WTC11 (cell line): ENCODE data around the gene CTNNBIP1. TPM values are rescaled to one million over a fixed set of nuclear protein-coding genes. Genes with fewer than 3 reads are reported as not detected.
A peak's percentile ranks its signal among the peaks of the same experiment; 100 is the strongest.

ENCODE experiments used
- ATAC-seq: fragments of 200-7000 bp; cut with Tn5 transposase; 2 replicates; pipeline ENCODE4 v1.10.0; 2021; ENCODE audit warnings: mild to moderate bottlenecking, moderate library complexity
- CTCF ChIA-PET: fragments of 300-600 bp; sonication (Branson Sonifier 250); formaldehyde crosslinking; loops from one replicate; lab custom pipeline; 2021; ENCODE audit warnings: antibody characterized with exemption; lab: Charles Lee
- POLR2A ChIA-PET: fragments of 350-600 bp; sonication (Branson Sonifier 250); formaldehyde crosslinking; loops from one replicate; lab custom pipeline; 2021; ENCODE audit warnings: antibody characterized with exemption; lab: Charles Lee
- DNase-seq: peaks from one replicate; pipeline ENCODE4 v3.0.0; 2021; ENCODE audit warnings: low spot score
- H3K27ac Mint-ChIP-seq: 2 replicates; pipeline ENCODE4 v1.8.0; 2021; ENCODE audit warnings: mixed read lengths
- H3K27me3 Mint-ChIP-seq: 2 replicates; pipeline ENCODE4 v1.8.0; 2021; ENCODE audit warnings: low read depth, mild to moderate bottlenecking, moderate library complexity, mixed read lengths
- H3K36me3 Mint-ChIP-seq: 2 replicates; pipeline ENCODE4 v1.8.0; 2021; ENCODE audit warnings: mixed read lengths
- H3K4me1 Mint-ChIP-seq: 2 replicates; pipeline ENCODE4 v1.8.0; 2022; ENCODE audit warnings: mixed read lengths
- H3K4me3 Mint-ChIP-seq: 2 replicates; pipeline ENCODE4 v1.8.0; 2021; ENCODE audit warnings: mild to moderate bottlenecking, moderate library complexity, mixed read lengths
- H3K9me3 Mint-ChIP-seq: 2 replicates; pipeline ENCODE4 v1.8.0; 2021; ENCODE audit warnings: mixed read lengths
- CREB1 ChIP-seq: sonication (generic); formaldehyde crosslinking; IDR thresholded peaks from 2 replicates; pipeline ENCODE4 v1.8.0; 2023; ENCODE audit warnings: mild to moderate bottlenecking, missing genetic modification reagents
- CTCF ChIP-seq: fragments of 200-600 bp; IDR thresholded peaks from 2 replicates; pipeline ENCODE4 v1.8.0; 2022; ENCODE audit warnings: antibody characterized with exemption
- E2F1 ChIP-seq: sonication (generic); formaldehyde crosslinking; IDR thresholded peaks from 2 replicates; pipeline ENCODE4 v1.8.0; 2022; ENCODE audit warnings: mild to moderate bottlenecking, missing genetic modification reagents
- ELF4 ChIP-seq: sonication (generic); formaldehyde crosslinking; IDR thresholded peaks from 2 replicates; pipeline ENCODE4 v1.8.1; 2022; ENCODE audit warnings: low read depth, mild to moderate bottlenecking, moderate library complexity, missing genetic modification reagents
- ESRRA ChIP-seq: sonication (generic); formaldehyde crosslinking; IDR thresholded peaks from 2 replicates; pipeline ENCODE4 v1.8.1; 2022; ENCODE audit warnings: mild to moderate bottlenecking, missing genetic modification reagents, borderline replicate concordance
- FOXJ3 ChIP-seq: sonication (generic); formaldehyde crosslinking; IDR thresholded peaks from 2 replicates; pipeline ENCODE4 v1.9.0; 2021; ENCODE audit warnings: missing genetic modification reagents, mild to moderate bottlenecking, borderline replicate concordance
- FOXK1 ChIP-seq: sonication (generic); formaldehyde crosslinking; IDR thresholded peaks from 2 replicates; pipeline ENCODE4 v1.8.0; 2022; ENCODE audit warnings: mild to moderate bottlenecking, moderate library complexity, missing genetic modification reagents
- GRHL2 ChIP-seq: fragments of 250-450 bp; sonication (Bioruptor Pico); IDR thresholded peaks from 2 replicates; pipeline ENCODE4 v1.8.0; 2022; ENCODE audit warnings: mild to moderate bottlenecking, moderate library complexity; ENCODE audit not compliant: insufficient replicate concordance, severe bottlenecking
- HMGXB4 ChIP-seq: sonication (generic); formaldehyde crosslinking; IDR thresholded peaks from 2 replicates; pipeline ENCODE4 v1.8.1; 2023; ENCODE audit warnings: mild to moderate bottlenecking, moderate library complexity, missing genetic modification reagents
- JUN ChIP-seq: sonication (generic); formaldehyde crosslinking; IDR thresholded peaks from 2 replicates; pipeline ENCODE4 v1.8.0; 2023; ENCODE audit warnings: mild to moderate bottlenecking, missing genetic modification reagents
- MAX ChIP-seq: sonication (generic); formaldehyde crosslinking; IDR thresholded peaks from 2 replicates; pipeline ENCODE4 v1.8.0; 2022; ENCODE audit warnings: mild to moderate bottlenecking, missing genetic modification reagents
- NFE2L1 ChIP-seq: sonication (generic); formaldehyde crosslinking; IDR thresholded peaks from 2 replicates; pipeline ENCODE4 v1.8.1; 2023; ENCODE audit warnings: missing genetic modification reagents
- NR2C2 ChIP-seq: sonication (generic); formaldehyde crosslinking; IDR thresholded peaks from 2 replicates; pipeline ENCODE4 v1.8.0; 2022; ENCODE audit warnings: mild to moderate bottlenecking, missing genetic modification reagents
- PREB ChIP-seq: sonication (generic); formaldehyde crosslinking; IDR thresholded peaks from 2 replicates; pipeline ENCODE4 v1.8.1; 2022; ENCODE audit warnings: mild to moderate bottlenecking, missing genetic modification reagents, moderate library complexity, borderline replicate concordance
- SOX15 ChIP-seq: fragments of 250-450 bp; sonication (Bioruptor Pico); IDR thresholded peaks from 2 replicates; pipeline ENCODE4 v1.9.0; 2021; ENCODE audit warnings: mild to moderate bottlenecking
- TCF7 ChIP-seq: sonication (generic); formaldehyde crosslinking; IDR thresholded peaks from 2 replicates; pipeline ENCODE4 v1.8.0; 2022; ENCODE audit warnings: mild to moderate bottlenecking, low read depth, missing genetic modification reagents, moderate library complexity
- TEAD1 ChIP-seq: sonication (generic); formaldehyde crosslinking; IDR thresholded peaks from 2 replicates; pipeline ENCODE4 v1.8.0; 2022; ENCODE audit warnings: mild to moderate bottlenecking, missing genetic modification reagents
- USF2 ChIP-seq: sonication (generic); formaldehyde crosslinking; IDR thresholded peaks from 2 replicates; pipeline ENCODE4 v1.8.1; 2023; ENCODE audit warnings: mild to moderate bottlenecking, missing genetic modification reagents, moderate library complexity
- ZNF263 ChIP-seq: sonication (generic); formaldehyde crosslinking; IDR thresholded peaks from 2 replicates; pipeline ENCODE4 v1.8.1; 2022; ENCODE audit warnings: low read depth, mild to moderate bottlenecking, moderate library complexity, missing genetic modification reagents
- ZNF281 ChIP-seq: sonication (generic); formaldehyde crosslinking; IDR thresholded peaks from 2 replicates; pipeline ENCODE4 v1.8.0; 2023; ENCODE audit warnings: mild to moderate bottlenecking, missing genetic modification reagents
- total RNA-seq: library from RNA; stranded (reverse); gene quantifications from 3 replicates; pipeline ENCODE4 v1.2.3, GENCODE V29; 2021

The CTNNBIP1 gene
- total RNA-seq, 1 experiment from 2014 or later = 58.2 TPM

- Mint-ChIP-seq H3K4me3 (no peak overlapping the region), H3K4me1 (peaks cover 38% of the 10 kb centered on the region), H3K9me3 (no peaks in the 10 kb centered on the region), H3K27me3 (no peaks in the 10 kb centered on the region), H3K36me3 (no peaks in the 10 kb centered on the region), H3K27ac (peak overlapping the region; percentile 62)
- ChIA-PET CTCF (interaction anchor here (1.3 kb wide), 1 partner anchor 172 kb away, joined by 4 read pairs; no protein-coding TSS in a partner anchor), POLR2A (interaction anchor here (0.6 kb wide), 1 partner anchor 21 kb away, joined by 3 read pairs; no protein-coding TSS in a partner anchor)
- ATAC-seq (no peak), DNase-seq (no peak)
- TF ChIP-seq GRHL2 (CRISPR knock-in tag) (no peak), TCF7 (CRISPR knock-in tag) (no peak), HMGXB4 (CRISPR knock-in tag) (no peak), FOXJ3 (CRISPR knock-in tag) (no peak), ELF4 (CRISPR knock-in tag) (no peak), CTCF (no peak), ZNF263 (CRISPR knock-in tag) (no peak), NFE2L1 (no peak), PREB (CRISPR knock-in tag) (no peak), NR2C2 (no peak), SOX15 (CRISPR knock-in tag) (no peak), E2F1 (no peak), TEAD1 (CRISPR knock-in tag) (no peak), MAX (CRISPR knock-in tag) (no peak), FOXK1 (CRISPR knock-in tag) (no peak), ESRRA (CRISPR knock-in tag) (no peak), JUN (CRISPR knock-in tag) (no peak)
Measured at GRCh38 chr1:9894115-9894514, 16.0 kb downstream of the CTNNBIP1 start.

- POLR2A ChIA-PET = interaction anchor here (0.6 to 1.1 kb wide), 2 partner anchors 114 to 669 kb away, joined by 3 to 5 read pairs; no protein-coding TSS in a partner anchor
- H3K36me3 Mint-ChIP-seq = no peaks in the 10 kb centered on the region
- H3K27ac Mint-ChIP-seq = peak overlapping the region; percentile 62
- H3K4me3 Mint-ChIP-seq = no peak overlapping the region
- no peaks in the 10 kb centered on the region for H3K9me3 Mint-ChIP-seq
- DNase-seq = no peak
- CTCF ChIA-PET = interaction anchor here (0.9 kb wide), 2 partner anchors 23 to 50 kb away, joined by 3 read pairs; partner anchors contain the start of genes LZIC and NMNAT1
- H3K27me3 Mint-ChIP-seq = no peaks in the 10 kb centered on the region
- no peak for ATAC-seq
- peaks cover 44% of the 10 kb centered on the region for H3K4me1 Mint-ChIP-seq
- no peak for TF ChIP-seq CTCF
- no peak for TF ChIP-seq ZNF281 (CRISPR knock-in tag)
- TF ChIP-seq USF2 (CRISPR knock-in tag) = no peak
- no peak for TF ChIP-seq CREB1 (CRISPR knock-in tag)
Measured at GRCh38 chr1:9892563-9893528, 17.2 kb downstream of the CTNNBIP1 start.
